Retinal pigment epithelial cell (primary cell): ENCODE measurements around the gene KLK13.

ENCODE experiments used
- DNase-seq: peaks from one replicate; pipeline ENCODE4 v3.0.0-alpha.2; 2010; ENCODE audit warnings: low read depth
- H3K4me3 ChIP-seq: 2 replicates; pipeline ENCODE4 v1.5.1; 2011; ENCODE audit warnings: mild to moderate bottlenecking, low read length, control low read depth, moderate library complexity
- TF ChIP-seq, protein P1 (sequence below): conservative IDR thresholded peaks from 2 replicates; pipeline ENCODE4 v1.5.1; 2011; ENCODE audit warnings: low read depth, low read length, control low read depth, inconsistent platforms

KLK13 gene

DNA sequence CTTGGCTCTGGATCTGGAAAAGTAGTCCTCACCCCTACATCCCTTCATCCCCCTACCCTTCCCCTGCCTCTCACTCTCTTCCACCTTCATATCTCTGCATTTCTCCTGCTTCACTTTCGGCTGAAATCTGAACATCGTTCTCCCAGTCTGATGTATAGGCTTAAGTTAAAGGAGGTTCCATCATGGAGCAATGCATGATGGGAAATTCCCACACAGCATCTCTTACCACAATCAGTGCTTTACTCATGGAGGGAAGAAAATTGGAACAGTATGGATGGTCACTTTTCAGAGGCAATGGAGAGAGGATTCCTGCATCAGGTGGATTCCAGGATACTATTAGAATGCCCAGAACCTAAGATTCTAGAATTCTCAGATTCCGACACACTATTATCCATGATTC, 57.4 kb downstream of the KLK13 start:
- DNase-seq, result no peak
- TF ChIP-seq, protein P1, sequence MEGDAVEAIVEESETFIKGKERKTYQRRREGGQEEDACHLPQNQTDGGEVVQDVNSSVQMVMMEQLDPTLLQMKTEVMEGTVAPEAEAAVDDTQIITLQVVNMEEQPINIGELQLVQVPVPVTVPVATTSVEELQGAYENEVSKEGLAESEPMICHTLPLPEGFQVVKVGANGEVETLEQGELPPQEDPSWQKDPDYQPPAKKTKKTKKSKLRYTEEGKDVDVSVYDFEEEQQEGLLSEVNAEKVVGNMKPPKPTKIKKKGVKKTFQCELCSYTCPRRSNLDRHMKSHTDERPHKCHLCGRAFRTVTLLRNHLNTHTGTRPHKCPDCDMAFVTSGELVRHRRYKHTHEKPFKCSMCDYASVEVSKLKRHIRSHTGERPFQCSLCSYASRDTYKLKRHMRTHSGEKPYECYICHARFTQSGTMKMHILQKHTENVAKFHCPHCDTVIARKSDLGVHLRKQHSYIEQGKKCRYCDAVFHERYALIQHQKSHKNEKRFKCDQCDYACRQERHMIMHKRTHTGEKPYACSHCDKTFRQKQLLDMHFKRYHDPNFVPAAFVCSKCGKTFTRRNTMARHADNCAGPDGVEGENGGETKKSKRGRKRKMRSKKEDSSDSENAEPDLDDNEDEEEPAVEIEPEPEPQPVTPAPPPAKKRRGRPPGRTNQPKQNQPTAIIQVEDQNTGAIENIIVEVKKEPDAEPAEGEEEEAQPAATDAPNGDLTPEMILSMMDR, result no peak
- no peak overlapping the region for H3K4me3 ChIP-seq

DNA sequence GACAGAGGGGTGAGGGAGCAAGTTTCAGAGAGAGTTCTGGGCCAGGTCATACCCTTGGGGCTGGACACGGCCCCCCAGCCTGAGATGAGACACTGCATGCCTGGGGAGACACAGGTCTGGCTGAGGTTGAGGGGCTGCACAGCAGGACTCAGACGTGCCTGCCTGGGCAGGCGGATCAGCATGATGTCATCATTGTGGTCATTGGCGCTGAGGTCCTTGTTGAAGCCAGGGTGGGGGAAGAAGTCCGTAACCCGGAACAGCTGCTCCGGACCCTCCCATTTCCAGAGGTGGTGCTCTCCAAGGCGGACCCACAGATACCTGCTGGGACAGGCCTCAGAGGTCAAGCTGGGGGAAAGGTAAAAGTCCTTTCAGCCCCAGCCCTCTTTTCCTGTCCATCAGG, 58.5 kb downstream of the KLK13 start:
- no peak overlapping the region for H3K4me3 ChIP-seq
- TF ChIP-seq, protein P1, result no peak
- no peak for DNase-seq
